ENCODE measurements around the gene TJP3.

TJP3 gene

DNA sequence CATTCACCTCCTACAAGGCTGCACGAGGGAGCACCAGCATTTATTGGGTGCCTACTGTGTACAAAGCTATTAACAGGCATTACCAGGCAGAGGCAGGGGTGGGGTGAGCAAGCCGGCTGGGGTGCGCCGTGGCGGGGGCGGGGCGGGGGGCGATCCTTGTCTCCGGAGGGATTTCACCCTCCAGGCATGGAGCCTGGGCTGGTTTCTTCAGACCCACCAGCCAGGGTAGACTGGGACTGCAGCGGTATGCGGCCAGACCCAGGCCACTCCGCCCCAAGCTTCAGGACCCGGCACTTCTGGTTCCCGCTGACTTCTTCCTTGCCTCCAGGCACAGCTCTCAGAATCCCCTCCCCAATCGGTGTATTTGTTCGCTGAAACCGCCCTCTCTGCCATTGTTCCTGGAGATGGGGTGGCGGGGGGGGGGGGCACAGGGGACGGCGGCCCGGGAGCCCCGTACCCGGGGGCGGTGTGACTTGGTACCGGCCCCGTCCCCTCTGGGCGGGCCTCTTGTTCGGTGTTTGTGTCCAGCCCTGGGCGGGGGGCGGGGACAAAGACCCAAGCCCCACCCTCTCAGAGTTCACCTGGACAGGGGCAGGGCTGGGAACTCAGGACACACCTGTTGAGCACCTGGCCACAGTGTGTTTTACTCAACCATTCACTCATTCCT, 14.4 kb downstream of the TJP3 start:
- DNase-seq (ENCODE audit: low read depth) = no peak
- TF ChIP-seq, protein P1, sequence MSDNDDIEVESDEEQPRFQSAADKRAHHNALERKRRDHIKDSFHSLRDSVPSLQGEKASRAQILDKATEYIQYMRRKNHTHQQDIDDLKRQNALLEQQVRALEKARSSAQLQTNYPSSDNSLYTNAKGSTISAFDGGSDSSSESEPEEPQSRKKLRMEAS (IDR thresholded peaks at IDR 0.05; ENCODE audit: low read depth, low read length) = no peak
- TF ChIP-seq, protein P2, sequence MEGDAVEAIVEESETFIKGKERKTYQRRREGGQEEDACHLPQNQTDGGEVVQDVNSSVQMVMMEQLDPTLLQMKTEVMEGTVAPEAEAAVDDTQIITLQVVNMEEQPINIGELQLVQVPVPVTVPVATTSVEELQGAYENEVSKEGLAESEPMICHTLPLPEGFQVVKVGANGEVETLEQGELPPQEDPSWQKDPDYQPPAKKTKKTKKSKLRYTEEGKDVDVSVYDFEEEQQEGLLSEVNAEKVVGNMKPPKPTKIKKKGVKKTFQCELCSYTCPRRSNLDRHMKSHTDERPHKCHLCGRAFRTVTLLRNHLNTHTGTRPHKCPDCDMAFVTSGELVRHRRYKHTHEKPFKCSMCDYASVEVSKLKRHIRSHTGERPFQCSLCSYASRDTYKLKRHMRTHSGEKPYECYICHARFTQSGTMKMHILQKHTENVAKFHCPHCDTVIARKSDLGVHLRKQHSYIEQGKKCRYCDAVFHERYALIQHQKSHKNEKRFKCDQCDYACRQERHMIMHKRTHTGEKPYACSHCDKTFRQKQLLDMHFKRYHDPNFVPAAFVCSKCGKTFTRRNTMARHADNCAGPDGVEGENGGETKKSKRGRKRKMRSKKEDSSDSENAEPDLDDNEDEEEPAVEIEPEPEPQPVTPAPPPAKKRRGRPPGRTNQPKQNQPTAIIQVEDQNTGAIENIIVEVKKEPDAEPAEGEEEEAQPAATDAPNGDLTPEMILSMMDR (IDR thresholded peaks at IDR 0.05; ENCODE audit: low read depth, low read length) = no peak
- TF ChIP-seq MYC (IDR thresholded peaks at IDR 0.05; ENCODE audit: low read depth, low read length) = no peak
- no peak for TF ChIP-seq POLR2A (IDR thresholded peaks at IDR 0.05; ENCODE audit: extremely low read depth, insufficient read length)
- no peak overlapping the region for H3K4me3 ChIP-seq (ENCODE audit: low read depth, low read length)

DNA sequence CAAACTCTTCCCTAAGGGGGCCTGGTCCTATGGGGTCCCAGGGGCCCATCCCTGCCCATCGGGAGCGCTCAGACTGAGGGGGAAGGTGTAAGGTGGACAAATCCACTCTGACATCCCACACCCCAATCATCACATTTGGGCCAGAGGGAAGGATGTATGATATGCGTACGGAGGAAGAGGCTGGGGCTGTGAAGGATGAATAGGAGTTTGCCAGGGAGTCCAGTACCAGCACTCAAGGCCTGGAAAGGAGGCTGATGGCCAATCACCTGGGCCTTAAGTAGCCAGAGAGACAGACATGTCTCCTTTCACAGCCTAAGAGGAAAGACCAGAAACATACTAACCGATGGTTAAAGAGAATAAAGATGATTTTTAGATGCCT, 14.9 kb downstream of the TJP3 start:
- no peak overlapping the region for H3K4me3 ChIP-seq (ENCODE audit: low read depth, low read length)
- DNase-seq (ENCODE audit: low read depth) = no peak
- TF ChIP-seq, protein P2 (IDR thresholded peaks at IDR 0.05; ENCODE audit: low read depth, low read length) = no peak
- TF ChIP-seq POLR2A (IDR thresholded peaks at IDR 0.05; ENCODE audit: extremely low read depth, insufficient read length) (no peak), MYC (IDR thresholded peaks at IDR 0.05; ENCODE audit: low read depth, low read length) (no peak)
- TF ChIP-seq, protein P1 (IDR thresholded peaks at IDR 0.05; ENCODE audit: low read depth, low read length) = no peak

DNA sequence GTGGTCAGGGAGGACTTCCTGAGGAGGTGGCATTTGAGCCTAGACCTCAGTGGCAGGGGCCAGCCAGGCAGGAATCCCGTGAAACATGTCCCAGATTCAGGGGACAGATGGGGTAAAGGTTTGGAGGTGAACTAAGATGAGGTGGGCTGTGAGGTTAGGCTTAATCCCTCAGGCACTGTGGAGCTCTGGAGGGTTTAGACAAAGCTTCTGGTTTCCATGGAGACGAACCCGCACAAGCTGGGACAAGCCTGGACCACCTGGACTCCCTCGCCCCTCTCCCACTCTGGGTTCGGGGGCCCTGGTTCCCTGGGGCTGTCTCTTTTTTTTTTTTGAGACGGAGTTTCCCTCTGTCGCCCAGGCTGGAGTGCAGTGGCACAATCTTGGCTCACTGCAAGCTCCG, 15.7 kb downstream of the TJP3 start:
- DNase-seq (ENCODE audit: low read depth) = no peak
- TF ChIP-seq, protein P1 (IDR thresholded peaks at IDR 0.05; ENCODE audit: low read depth, low read length) = no peak
- TF ChIP-seq MYC (IDR thresholded peaks at IDR 0.05; ENCODE audit: low read depth, low read length) (no peak), POLR2A (IDR thresholded peaks at IDR 0.05; ENCODE audit: extremely low read depth, insufficient read length) (no peak)
- TF ChIP-seq, protein P2 (IDR thresholded peaks at IDR 0.05; ENCODE audit: low read depth, low read length) = no peak
- no peak overlapping the region for H3K4me3 ChIP-seq (ENCODE audit: low read depth, low read length)

DNA sequence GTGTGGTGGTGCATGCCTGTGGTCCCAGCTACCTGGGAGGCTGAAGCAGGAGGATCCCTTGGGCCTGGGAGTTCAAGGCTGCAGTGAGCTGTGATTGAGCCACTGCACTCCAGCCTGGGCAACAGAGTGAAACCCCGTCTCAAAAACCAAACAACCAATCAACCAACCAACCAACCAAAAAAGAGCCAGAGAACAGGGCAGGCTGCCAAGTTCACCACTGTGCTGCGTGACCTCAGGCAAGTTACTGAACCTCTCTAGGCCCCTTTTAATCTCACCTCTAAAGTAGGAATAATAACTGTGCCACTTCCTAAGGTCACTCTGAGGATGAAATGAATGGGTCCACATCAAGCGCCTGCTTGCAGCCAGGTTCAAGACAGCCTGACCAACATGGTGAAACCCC, 16.9 kb downstream of the TJP3 start:
- no peak overlapping the region for H3K4me3 ChIP-seq (ENCODE audit: low read depth, low read length)
- no peak for TF ChIP-seq MYC (IDR thresholded peaks at IDR 0.05; ENCODE audit: low read depth, low read length)
- no peak for TF ChIP-seq POLR2A (IDR thresholded peaks at IDR 0.05; ENCODE audit: extremely low read depth, insufficient read length)
- TF ChIP-seq, protein P1 (IDR thresholded peaks at IDR 0.05; ENCODE audit: low read depth, low read length) = no peak
- TF ChIP-seq, protein P2 (IDR thresholded peaks at IDR 0.05; ENCODE audit: low read depth, low read length) = no peak
- no peak for DNase-seq (ENCODE audit: low read depth)

DNA sequence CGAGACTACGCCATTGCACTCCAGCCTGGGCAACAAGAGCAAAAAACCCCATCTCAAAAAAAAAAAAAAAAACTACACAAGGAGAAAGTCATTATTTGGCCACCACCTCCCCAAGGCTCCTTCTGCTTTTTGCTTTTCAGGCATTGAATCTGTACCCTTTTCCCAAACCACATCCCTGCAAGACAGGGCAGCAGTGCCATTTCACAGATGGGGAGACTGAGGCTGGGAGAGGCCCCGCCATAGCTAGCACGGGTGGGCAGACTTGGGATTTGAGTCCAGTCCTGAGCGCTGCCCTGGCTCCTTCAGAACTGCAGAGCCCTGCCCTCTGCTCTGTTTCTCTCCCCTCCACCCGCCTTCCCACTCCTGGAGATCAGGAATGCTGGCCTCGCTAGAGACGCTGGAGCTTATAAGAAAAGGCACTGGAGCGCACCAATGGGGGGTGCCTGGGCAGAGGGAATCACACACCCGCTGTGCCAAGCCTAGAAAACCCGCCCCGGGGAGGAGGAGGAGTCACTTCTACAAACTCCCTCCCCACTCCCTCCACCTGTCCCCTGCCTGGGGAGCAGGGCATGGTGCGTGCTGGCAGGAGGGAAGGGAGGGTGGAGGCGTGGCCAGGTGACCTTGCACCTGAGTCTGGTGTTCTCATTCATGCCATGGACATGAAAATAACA, 17.6 kb downstream of the TJP3 start:
- TF ChIP-seq MYC (IDR thresholded peaks at IDR 0.05; ENCODE audit: low read depth, low read length) (no peak), POLR2A (IDR thresholded peaks at IDR 0.05; ENCODE audit: extremely low read depth, insufficient read length) (no peak)
- TF ChIP-seq, protein P1 (IDR thresholded peaks at IDR 0.05; ENCODE audit: low read depth, low read length) = no peak
- TF ChIP-seq, protein P2 (IDR thresholded peaks at IDR 0.05; ENCODE audit: low read depth, low read length) = no peak
- no peak overlapping the region for H3K4me3 ChIP-seq (ENCODE audit: low read depth, low read length)
- no peak for DNase-seq (ENCODE audit: low read depth)
